Cardiac muscle cell (in vitro differentiated cells and primary cell): ENCODE results near the gene MICALL2. TPM values are rescaled to one million over a fixed set of nuclear protein-coding genes. Genes with fewer than 3 reads are reported as not detected.

Source experiments
- DNase-seq, 2 donors: peaks; one replicate each; pipeline versions ENCODE4 v3.0.0 to v3.0.0-alpha.2; 2010 to 2017; ENCODE audit warnings: low read depth in 1 of 2, low spot score in 1 of 2
- H3K27ac ChIP-seq: fragments of 200-600 bp; sonication (generic); 2 replicates; pipeline ENCODE4 v1.5.1; 2016
- H3K27me3 ChIP-seq: fragments of 200-600 bp; sonication (generic); 2 replicates; pipeline ENCODE4 v1.6.0; 2016; ENCODE audit warnings: control low read depth
- H3K36me3 ChIP-seq: fragments of 200-600 bp; sonication (generic); 2 replicates; pipeline ENCODE4 v1.5.1; 2016; ENCODE audit warnings: control low read depth
- H3K4me1 ChIP-seq: fragments of 200-600 bp; sonication (generic); 2 replicates; pipeline ENCODE4 v1.8.1; 2017; ENCODE audit warnings: low read depth, mild to moderate bottlenecking, mixed run types
- H3K4me3 ChIP-seq: fragments of 200-600 bp; sonication (generic); 2 replicates; pipeline ENCODE4 v1.5.1; 2016; ENCODE audit warnings: mild to moderate bottlenecking
- H3K9me3 ChIP-seq: fragments of 200-600 bp; sonication (generic); 2 replicates; pipeline ENCODE4 v1.5.1; 2017; ENCODE audit warnings: low read depth, mild to moderate bottlenecking, control low read depth
- polyA plus RNA-seq: library from polyadenylated mRNA; unstranded; fragments of >200 nt; fragmentation: Nextera tagmentation; extraction: Ambion mirVana; gene quantifications from 2 replicates; pipeline ENCODE4 v1.2.1, GENCODE V29; 2016
- total RNA-seq: library from RNA; depleted of rRNA; stranded (reverse); fragments of >200 nt; gene quantifications from 2 replicates; pipeline ENCODE4 v1.2.3, GENCODE V29; 2016
- TF ChIP-seq, protein P1 (sequence below): IDR thresholded peaks from 2 replicates; pipeline ENCODE4 v1.5.1; 2012; ENCODE audit warnings: low read depth, mild to moderate bottlenecking, low read length

Gene MICALL2
- total and polyA plus RNA-seq, 2 experiments from 2014 or later: 19.5 to 22.0 TPM

DNA sequence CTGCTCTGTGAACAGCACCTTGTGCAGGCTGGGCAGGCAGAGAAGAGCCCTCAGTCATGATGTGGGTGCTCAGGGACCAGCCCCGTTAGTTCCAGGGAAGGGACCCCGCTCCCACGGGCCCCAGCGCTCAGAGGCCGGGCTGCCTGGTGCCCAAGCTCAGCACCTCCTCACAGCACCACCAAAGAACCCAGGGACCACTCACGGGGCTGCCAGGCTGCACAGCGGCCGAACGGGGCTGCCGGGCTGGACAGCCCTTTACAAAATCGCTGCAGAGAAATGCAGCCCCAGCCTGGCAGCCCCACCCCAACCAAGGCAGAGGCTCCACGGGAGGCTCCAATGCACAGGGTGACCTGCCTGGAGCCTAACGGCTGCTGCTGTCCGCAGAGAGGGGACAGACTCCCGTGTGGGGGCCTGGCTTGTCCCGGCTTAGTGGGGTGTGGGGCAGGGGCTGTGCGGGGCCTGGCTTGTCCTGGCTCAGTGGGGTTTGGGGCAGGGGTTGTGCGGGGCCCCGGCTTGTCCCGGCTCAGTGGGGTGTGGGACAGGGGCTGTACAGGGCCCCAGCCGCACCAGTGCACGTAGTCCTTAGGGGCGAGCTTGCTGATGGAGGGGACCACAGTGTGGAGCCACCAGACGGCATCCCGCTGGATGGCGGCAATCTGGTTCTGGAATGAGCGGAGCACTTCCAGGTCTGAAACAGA, 35.7 kb upstream of the MICALL2 start:
- no peak for DNase-seq
- H3K4me3 ChIP-seq: no peak overlapping the region
- no peaks in the 10 kb centered on the region for H3K27me3 ChIP-seq
- TF ChIP-seq, protein P1, sequence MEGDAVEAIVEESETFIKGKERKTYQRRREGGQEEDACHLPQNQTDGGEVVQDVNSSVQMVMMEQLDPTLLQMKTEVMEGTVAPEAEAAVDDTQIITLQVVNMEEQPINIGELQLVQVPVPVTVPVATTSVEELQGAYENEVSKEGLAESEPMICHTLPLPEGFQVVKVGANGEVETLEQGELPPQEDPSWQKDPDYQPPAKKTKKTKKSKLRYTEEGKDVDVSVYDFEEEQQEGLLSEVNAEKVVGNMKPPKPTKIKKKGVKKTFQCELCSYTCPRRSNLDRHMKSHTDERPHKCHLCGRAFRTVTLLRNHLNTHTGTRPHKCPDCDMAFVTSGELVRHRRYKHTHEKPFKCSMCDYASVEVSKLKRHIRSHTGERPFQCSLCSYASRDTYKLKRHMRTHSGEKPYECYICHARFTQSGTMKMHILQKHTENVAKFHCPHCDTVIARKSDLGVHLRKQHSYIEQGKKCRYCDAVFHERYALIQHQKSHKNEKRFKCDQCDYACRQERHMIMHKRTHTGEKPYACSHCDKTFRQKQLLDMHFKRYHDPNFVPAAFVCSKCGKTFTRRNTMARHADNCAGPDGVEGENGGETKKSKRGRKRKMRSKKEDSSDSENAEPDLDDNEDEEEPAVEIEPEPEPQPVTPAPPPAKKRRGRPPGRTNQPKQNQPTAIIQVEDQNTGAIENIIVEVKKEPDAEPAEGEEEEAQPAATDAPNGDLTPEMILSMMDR: no peak
- no peaks in the 10 kb centered on the region for H3K9me3 ChIP-seq
- H3K4me1 ChIP-seq: no peaks in the 10 kb centered on the region
- peaks cover 31% of the 10 kb centered on the region for H3K36me3 ChIP-seq
- H3K27ac ChIP-seq: no peak overlapping the region

DNA sequence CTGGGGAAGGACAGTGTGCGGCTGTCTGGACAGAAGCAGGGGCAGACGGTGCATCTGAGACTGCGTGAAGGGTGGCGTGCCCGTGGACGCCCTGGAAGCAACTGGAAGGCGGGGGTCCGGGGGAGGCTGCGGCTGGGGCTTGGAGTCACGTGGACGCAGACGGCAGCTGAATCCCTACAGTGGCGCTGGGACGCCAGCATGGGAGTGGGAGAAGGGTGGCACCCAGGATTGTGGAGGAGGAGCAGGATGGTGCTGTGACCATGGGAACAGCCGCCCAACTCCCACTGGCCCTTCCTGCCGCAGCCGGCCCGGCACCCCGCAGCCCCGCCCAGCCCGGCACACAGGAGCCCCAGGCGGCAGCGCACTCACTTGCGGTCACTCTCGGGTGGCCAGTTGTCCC, 35.2 kb upstream of the MICALL2 start:
- DNase-seq: no peak
- peaks cover 35% of the 10 kb centered on the region for H3K36me3 ChIP-seq
- H3K27ac ChIP-seq: no peak overlapping the region
- H3K27me3 ChIP-seq: no peaks in the 10 kb centered on the region
- no peak overlapping the region for H3K4me3 ChIP-seq
- H3K4me1 ChIP-seq: no peaks in the 10 kb centered on the region
- no peaks in the 10 kb centered on the region for H3K9me3 ChIP-seq
- TF ChIP-seq, protein P1: no peak

DNA sequence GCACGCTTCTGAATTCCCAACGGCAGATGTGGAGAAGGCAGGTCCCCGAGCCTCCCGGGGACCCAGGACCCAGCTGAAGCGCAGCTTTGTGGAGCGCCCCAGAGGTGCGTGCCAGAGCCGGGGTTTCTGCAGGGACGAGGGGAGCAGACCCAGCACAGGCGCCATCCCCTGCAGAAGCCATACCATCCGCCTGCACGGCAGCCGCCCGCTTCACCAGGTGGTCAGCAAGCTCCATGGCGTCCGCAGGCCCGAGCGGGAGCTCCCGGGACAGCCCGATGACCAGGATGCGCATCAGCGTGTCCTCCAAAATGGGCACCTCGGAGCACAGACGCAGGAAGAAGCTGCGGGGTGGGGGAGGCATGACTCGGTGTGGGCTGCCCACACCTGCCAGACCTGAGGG, 34.3 kb upstream of the MICALL2 start:
- H3K36me3 ChIP-seq: peaks cover 36% of the 10 kb centered on the region
- no peaks in the 10 kb centered on the region for H3K27me3 ChIP-seq
- H3K4me3 ChIP-seq: no peak overlapping the region

DNA sequence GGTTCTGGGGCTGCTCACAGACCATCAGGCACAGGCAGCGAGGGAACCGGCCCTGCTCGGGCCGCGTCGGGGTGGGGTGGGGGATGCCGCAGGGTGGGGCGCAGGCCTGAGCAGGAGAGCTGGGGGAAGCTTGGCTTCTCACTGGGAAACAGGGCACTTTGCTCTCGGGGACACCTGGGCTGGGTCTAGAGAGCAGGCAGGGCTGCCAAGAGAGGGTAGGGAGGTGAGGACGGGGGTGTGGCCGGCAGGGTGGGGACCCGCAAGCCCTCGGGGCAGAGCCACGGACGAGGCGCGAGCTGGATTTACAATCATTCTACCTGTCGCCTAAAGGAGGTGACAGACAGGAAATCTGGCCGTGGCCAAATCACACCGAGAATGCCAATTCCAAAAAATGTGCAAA, 33.9 kb upstream of the MICALL2 start:
- DNase-seq: no peak
- Histone ChIP-seq H3K27me3 (no peaks in the 10 kb centered on the region), H3K27ac (no peak overlapping the region), H3K9me3 (no peaks in the 10 kb centered on the region), H3K4me3 (no peak overlapping the region), H3K4me1 (no peaks in the 10 kb centered on the region), H3K36me3 (peaks cover 36% of the 10 kb centered on the region)
- TF ChIP-seq, protein P1: no peak

More for the DNA sequence above, 34.3 kb upstream of the MICALL2 start:
- H3K4me1 ChIP-seq: no peaks in the 10 kb centered on the region
- TF ChIP-seq, protein P1: no peak
- no peak overlapping the region for H3K27ac ChIP-seq
- H3K9me3 ChIP-seq: no peaks in the 10 kb centered on the region
- DNase-seq: no peak

DNA sequence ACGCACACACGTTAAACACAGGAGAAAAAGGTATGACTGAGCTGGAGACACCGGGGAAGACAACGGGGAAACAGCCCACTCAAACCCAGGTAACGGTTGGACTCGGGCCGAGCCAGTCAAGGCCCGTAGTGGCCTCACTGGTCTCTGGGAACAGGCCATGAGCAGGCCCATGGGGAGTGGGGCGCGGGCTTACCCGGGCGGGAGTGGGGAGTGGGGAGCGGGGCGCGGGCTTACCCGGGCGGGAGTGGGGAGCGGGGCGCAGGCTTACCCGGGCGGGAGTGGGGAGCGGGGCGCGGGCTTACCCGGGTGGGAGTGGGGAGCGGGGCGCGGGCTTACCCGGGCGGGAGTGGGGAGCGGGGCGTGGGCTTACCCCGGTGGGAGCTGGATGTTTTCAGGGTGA, 33.4 kb upstream of the MICALL2 start:
- no peaks in the 10 kb centered on the region for H3K27me3 ChIP-seq
- no peaks in the 10 kb centered on the region for H3K4me1 ChIP-seq
- no peaks in the 10 kb centered on the region for H3K9me3 ChIP-seq
- TF ChIP-seq, protein P1: no peak
- H3K36me3 ChIP-seq: peaks cover 36% of the 10 kb centered on the region
- no peak overlapping the region for H3K27ac ChIP-seq
- no peak for DNase-seq
- no peak overlapping the region for H3K4me3 ChIP-seq
